ENCODE results near the gene FHOD3. TPM values are rescaled to one million over a fixed set of nuclear protein-coding genes. Genes with fewer than 3 reads are reported as not detected.

FHOD3 gene
- total and polyA plus RNA-seq, 11 donors, result 109 to 532 (median 262) TPM

DNA sequence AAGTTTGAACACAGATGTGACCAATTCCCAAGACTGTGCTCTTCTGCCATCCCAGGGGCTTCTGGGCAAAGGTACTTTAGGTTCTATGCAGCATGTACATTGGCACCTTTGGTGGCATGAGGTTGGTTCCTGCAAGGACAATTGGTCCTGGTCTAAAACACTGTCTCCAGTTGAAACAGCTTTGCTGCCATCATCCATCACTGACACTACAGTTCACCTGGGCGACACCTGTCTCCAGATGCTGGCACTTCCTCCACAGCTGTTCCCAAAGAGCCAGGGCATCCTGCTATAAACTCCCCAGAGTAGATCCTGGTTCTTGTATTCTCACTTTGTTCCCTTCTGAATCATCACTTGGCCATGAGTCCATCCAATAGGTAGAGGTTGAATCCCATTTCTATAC lies 60.6 kb downstream of the FHOD3 start:
- Histone ChIP-seq H3K4me1 (peaks cover 0 to 34% (median 2%) of the 10 kb centered on the region in 12 donors), H3K9me3 (no peaks in the 10 kb centered on the region), H3K27ac (no peak overlapping the region), H3K27me3 (no peaks in the 10 kb centered on the region), H3K36me3 (peaks cover 0 to 26% (median 0%) of the 10 kb centered on the region in 9 donors), H3K4me3 (no peak overlapping the region)
- intact Hi-C loops (cut with DNase I), result loop anchor here in 1 of 10 donors (10.0 kb wide), 1 partner anchor 53 kb away; no protein-coding TSS in a partner anchor
- ATAC-seq (no peak), DNase-seq (no peak)
- TF ChIP-seq, protein P1, sequence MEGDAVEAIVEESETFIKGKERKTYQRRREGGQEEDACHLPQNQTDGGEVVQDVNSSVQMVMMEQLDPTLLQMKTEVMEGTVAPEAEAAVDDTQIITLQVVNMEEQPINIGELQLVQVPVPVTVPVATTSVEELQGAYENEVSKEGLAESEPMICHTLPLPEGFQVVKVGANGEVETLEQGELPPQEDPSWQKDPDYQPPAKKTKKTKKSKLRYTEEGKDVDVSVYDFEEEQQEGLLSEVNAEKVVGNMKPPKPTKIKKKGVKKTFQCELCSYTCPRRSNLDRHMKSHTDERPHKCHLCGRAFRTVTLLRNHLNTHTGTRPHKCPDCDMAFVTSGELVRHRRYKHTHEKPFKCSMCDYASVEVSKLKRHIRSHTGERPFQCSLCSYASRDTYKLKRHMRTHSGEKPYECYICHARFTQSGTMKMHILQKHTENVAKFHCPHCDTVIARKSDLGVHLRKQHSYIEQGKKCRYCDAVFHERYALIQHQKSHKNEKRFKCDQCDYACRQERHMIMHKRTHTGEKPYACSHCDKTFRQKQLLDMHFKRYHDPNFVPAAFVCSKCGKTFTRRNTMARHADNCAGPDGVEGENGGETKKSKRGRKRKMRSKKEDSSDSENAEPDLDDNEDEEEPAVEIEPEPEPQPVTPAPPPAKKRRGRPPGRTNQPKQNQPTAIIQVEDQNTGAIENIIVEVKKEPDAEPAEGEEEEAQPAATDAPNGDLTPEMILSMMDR (IDR thresholded peaks at IDR 0.05), result no peak
- no peak for TF ChIP-seq POLR2A (IDR thresholded peaks at IDR 0.05)
- WGBS, 4 donors, result 83 to 91% (median 86%) methylated on average over 1 of the region's 1 CpG

DNA sequence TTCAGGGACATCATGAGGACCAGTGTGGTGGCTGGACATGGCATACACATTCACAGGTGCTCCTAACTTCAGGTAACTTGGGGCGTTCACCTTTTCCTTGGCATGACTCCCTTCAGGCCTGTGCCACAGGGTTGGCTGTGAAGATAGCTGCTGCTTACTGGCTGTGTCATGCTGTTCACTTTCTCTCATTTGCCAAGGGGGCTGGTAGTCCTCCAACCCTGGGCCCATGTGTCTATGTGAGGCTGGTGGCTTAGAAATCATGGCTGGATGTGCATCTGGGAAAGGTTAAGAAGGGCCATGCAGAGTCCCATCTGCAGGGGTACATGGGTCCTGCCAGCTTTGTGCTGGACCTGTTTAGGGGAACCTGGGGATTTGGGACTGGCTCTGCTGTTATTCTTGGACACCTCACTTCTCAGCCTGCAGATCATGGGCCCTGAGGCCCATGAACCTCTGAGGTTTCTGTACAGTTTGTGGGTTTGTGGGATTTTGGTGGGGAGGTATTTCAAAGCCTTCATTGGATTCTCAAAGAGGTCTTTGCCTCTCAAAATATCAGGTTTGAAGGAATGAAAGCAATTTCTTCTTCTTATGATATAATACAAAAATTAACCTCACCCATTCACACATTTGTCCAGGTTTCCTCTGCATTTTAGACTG lies 62.9 kb downstream of the FHOD3 start:
- WGBS, 4 donors, result 75 to 94% (median 82%) methylated on average over 1 of the region's 1 CpG
- Histone ChIP-seq H3K36me3 (peaks cover 0 to 26% (median 0%) of the 10 kb centered on the region in 9 donors), H3K9me3 (no peaks in the 10 kb centered on the region), H3K27ac (no peak overlapping the region), H3K4me3 (no peak overlapping the region), H3K27me3 (no peaks in the 10 kb centered on the region), H3K4me1 (peaks cover 0 to 36% (median 2%) of the 10 kb centered on the region in 12 donors)
- DNase-seq (no peak), ATAC-seq (peak in 1 of 4 donors; percentile 14)
- intact Hi-C loops (cut with DNase I), result no loop called here
- TF ChIP-seq, protein P1 (IDR thresholded peaks at IDR 0.05), result no peak
- TF ChIP-seq POLR2A (IDR thresholded peaks at IDR 0.05), result no peak

DNA sequence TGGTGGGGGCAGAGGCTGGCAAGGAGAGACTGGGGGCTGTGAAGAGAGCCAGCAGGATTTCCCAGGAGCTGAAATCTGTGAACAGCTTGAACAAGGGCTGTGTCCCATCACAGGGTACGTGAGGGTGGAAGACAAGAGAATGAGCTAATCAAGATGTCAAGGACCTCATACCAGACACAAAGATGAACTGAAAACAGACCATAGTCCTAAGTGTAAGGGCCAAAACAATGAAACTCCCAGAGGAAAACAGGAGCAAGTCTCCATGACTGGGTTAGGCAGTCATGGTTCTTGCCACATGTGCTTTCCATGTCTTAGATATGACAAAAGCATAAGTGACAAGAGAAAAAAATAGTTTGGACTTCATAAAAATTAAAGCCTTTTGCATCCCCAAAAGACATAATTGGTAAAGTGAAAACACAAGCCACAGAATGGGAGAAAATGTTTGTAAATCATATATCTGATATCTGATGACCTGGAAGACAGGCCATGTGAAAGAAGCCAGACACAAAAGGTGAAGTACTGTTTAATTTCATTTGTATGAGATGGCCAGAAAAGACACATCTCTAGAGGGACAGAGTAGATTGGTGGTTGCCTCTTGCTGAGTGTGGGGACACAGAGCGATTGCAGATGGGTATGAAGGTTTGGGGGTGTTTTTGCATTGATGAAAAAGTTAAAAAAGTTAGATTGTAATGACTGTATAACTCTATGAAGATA lies 67.6 kb downstream of the FHOD3 start:
- no peak for TF ChIP-seq POLR2A (IDR thresholded peaks at IDR 0.05)
- TF ChIP-seq, protein P1 (IDR thresholded peaks at IDR 0.05), result no peak
- peaks cover 0 to 53% (median 18%) of the 10 kb centered on the region in 12 donors for H3K4me1 ChIP-seq
- intact Hi-C loops (cut with DNase I), result loop anchor here in 1 of 10 donors (5.0 kb wide), 1 partner anchor 68 kb away; the partner anchor contains the start of gene FHOD3

More for the DNA sequence above, 67.6 kb downstream of the FHOD3 start:
- no peak overlapping the region for H3K4me3 ChIP-seq
- ATAC-seq (no peak), DNase-seq (no peak)
- H3K36me3 ChIP-seq, result no peaks in the 10 kb centered on the region
- no peaks in the 10 kb centered on the region for H3K27me3 ChIP-seq
- WGBS, 4 donors, result 51 to 69% (median 57%) methylated on average over 2 of the region's 2 CpGs
- peak overlapping the region in 1 of 12 donors; percentile 70 for H3K27ac ChIP-seq
- no peaks in the 10 kb centered on the region for H3K9me3 ChIP-seq
